Activated CD4-positive, alpha-beta T cell treated with anti-CD3 and anti-CD28 coated beads for 36 hours (primary cell): ENCODE data around the gene COL20A1. TPM values are rescaled to one million over a fixed set of nuclear protein-coding genes. Genes with fewer than 3 reads are reported as not detected.

Experiments used
- ATAC-seq: fragments of 200-7000 bp; cut with Tn5 transposase; one replicate; pipeline ENCODE4 v1.10.0; 2021; ENCODE audit warnings: mild to moderate bottlenecking, moderate library complexity
- CTCF ChIA-PET: fragments of 350-600 bp; sonication (Branson Sonifier 250); formaldehyde crosslinking; loops from one replicate; lab custom pipeline; 2021; ENCODE audit warnings: antibody characterized with exemption; lab: Charles Lee
- POLR2A ChIA-PET: fragments of 350-600 bp; sonication (Branson Sonifier 250); formaldehyde crosslinking; loops from one replicate; lab custom pipeline; 2021; ENCODE audit warnings: antibody characterized with exemption, inconsistent platforms; lab: Charles Lee
- DNase-seq: peaks from one replicate; pipeline ENCODE4 v3.0.0-alpha.2; 2020
- H3K27ac Mint-ChIP-seq: one replicate; pipeline ENCODE4 v1.8.0; 2021; ENCODE audit warnings: mixed read lengths
- H3K27me3 Mint-ChIP-seq: one replicate; pipeline ENCODE4 v1.8.0; 2021; ENCODE audit warnings: mixed read lengths
- H3K36me3 Mint-ChIP-seq: one replicate; pipeline ENCODE4 v1.8.0; 2021; ENCODE audit warnings: low read depth, mixed read lengths
- H3K4me1 Mint-ChIP-seq: one replicate; pipeline ENCODE4 v1.8.0; 2021; ENCODE audit warnings: mixed read lengths
- H3K4me3 Mint-ChIP-seq: one replicate; pipeline ENCODE4 v1.8.0; 2021; ENCODE audit warnings: mild to moderate bottlenecking, moderate library complexity, mixed read lengths
- H3K9me3 Mint-ChIP-seq: one replicate; pipeline ENCODE4 v1.8.0; 2021; ENCODE audit warnings: low read depth, mixed read lengths
- intact Hi-C, 2 experiments: fragments of 100-400 bp; cut with DNase I in 1 of 2; cut with micrococcal nuclease in 1 of 2; formaldehyde crosslinking; loops; one replicate each; pipeline versions ENCODE4 v1.14.2 to v1.15.1; 2022 to 2024; cut with DNase I, micrococcal nuclease
- total RNA-seq, 2 experiments: library from RNA; stranded (reverse); gene quantifications; one replicate each; pipeline ENCODE4 v1.2.3, GENCODE V29; 2021

COL20A1 gene
- total RNA-seq, 2 experiments from 2014 or later, result 0.04 to 0.09 TPM

DNA sequence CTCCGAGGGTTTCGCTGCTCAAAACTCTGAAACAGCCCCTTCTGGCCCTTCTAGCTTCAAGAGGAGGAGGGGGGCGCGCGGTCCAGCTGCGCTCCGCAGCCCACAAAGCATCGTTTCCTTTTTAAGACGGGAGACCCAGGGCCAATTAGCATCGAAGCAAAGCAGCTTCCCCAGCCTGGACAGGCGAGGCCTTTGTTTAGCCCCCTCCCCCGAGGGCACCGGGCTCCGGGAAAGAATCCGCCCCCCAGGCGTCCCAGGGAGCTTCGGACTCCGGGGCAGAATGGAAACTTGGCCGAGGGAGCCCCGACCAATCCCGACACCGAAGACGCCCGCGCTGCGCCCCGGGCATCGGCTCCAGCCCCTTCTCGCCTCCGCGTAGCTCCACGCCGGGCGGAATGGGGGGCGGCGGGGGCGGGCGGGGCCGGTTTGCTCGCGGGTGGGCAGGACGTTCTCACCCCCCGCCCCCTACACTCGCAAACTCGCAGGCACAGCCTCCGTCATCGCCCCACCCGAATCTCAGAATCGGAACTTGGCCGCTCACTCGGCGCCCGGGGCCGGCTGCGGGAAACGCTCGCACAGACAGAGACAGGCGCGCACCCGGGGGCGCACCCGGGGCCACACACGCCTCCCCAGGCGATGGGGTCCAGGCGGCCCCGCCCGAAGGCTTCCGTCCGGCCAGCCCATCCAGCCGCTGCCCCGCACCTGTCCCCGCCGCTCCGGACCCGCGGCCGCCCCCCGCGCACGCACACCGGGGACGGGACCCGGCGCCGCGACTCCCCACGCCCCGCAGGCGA lies 39.4 kb upstream of the COL20A1 start:
- Mint-ChIP-seq H3K4me3 (no peak overlapping the region), H3K27me3 (peaks cover 41% of the 10 kb centered on the region), H3K36me3 (no peaks in the 10 kb centered on the region), H3K27ac (no peak overlapping the region), H3K4me1 (peaks cover 3% of the 10 kb centered on the region), H3K9me3 (no peaks in the 10 kb centered on the region)
- intact Hi-C loops, result loop anchor here in 1 of 2 experiments (2.0 kb wide), 1 partner anchor 31 kb away; no protein-coding TSS in a partner anchor
- ATAC-seq (no peak), DNase-seq (no peak)
- ChIA-PET CTCF (interaction anchor here (2.6 kb wide), 1 partner anchor 30 kb away, joined by 13 read pairs; no protein-coding TSS in a partner anchor), POLR2A (no interaction called here)

DNA sequence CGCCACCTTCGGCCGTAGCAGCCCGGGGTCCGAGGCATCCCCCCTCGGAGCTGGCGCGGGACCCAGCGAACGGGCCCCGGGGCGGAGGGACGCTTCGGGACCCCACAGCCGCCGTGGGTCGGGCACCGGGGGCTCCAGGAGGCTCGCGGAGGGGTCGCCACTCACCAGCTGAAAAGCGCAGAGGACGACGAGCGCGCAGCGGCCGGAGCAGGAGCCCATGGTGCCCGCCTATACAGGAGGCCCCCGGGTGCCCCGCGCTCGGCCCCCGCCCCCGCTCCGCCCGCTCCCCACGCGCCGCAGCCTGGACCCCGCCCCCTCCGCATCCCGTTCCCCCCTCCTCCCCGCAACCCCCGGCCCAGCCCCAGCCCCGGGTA lies 38.8 kb upstream of the COL20A1 start, which contains the start of gene NKAIN4:
Gene NKAIN4, minus strand, starts transcription at position 232 of the 374 bp plus-strand sequence. Its CDS starts 13 bp downstream, at position 219.
- ChIA-PET POLR2A (no interaction called here), CTCF (interaction anchor here (1.3 kb wide), 1 partner anchor 30 kb away, joined by 3 read pairs; no protein-coding TSS in a partner anchor)
- H3K9me3 Mint-ChIP-seq, result no peaks in the 10 kb centered on the region
- no peaks in the 10 kb centered on the region for H3K36me3 Mint-ChIP-seq
- peaks cover 40% of the 10 kb centered on the region for H3K27me3 Mint-ChIP-seq
- no peak for ATAC-seq
- no peak within 1 kb of the TSS for H3K4me3 Mint-ChIP-seq
- intact Hi-C loops, result no loop called here
- no peak for DNase-seq
- H3K27ac Mint-ChIP-seq, result no peak within 1 kb of the TSS
- peaks cover 3% of the 10 kb centered on the region for H3K4me1 Mint-ChIP-seq

- CTCF ChIA-PET, result interaction anchor here (0.6 to 1.3 kb wide), 2 partner anchors 31 to 90 kb away, joined by 3 read pairs; no protein-coding TSS in a partner anchor
- intact Hi-C loops, result no loop called here
These were observed 38.2 kb upstream of the COL20A1 start for GRCh38 chr20:63254606-63255384.

GRCh38 chr20:63255931-63256704 lies 36.9 kb upstream of the COL20A1 start:
- Mint-ChIP-seq H3K27me3 (peaks cover 35% of the 10 kb centered on the region), H3K9me3 (no peaks in the 10 kb centered on the region), H3K36me3 (no peaks in the 10 kb centered on the region), H3K27ac (no peak overlapping the region), H3K4me1 (peaks cover 3% of the 10 kb centered on the region), H3K4me3 (no peak overlapping the region)
- CTCF ChIA-PET, result no interaction called here
- POLR2A ChIA-PET, result no interaction called here
- ATAC-seq, result peak; percentile 16
- DNase-seq, result no peak
- intact Hi-C loops, result no loop called here

More at GRCh38 chr20:63254606-63255384, 38.2 kb upstream of the COL20A1 start:
- peaks cover 40% of the 10 kb centered on the region for H3K27me3 Mint-ChIP-seq
- no peak overlapping the region for H3K4me3 Mint-ChIP-seq
- H3K27ac Mint-ChIP-seq, result no peak overlapping the region
- H3K36me3 Mint-ChIP-seq, result no peaks in the 10 kb centered on the region
- peaks cover 3% of the 10 kb centered on the region for H3K4me1 Mint-ChIP-seq
- H3K9me3 Mint-ChIP-seq, result no peaks in the 10 kb centered on the region
- DNase-seq, result no peak
- POLR2A ChIA-PET, result no interaction called here
- ATAC-seq, result no peak

- no peak overlapping the region for H3K27ac Mint-ChIP-seq
- H3K9me3 Mint-ChIP-seq, result no peaks in the 10 kb centered on the region
- POLR2A ChIA-PET, result no interaction called here
- no peaks in the 10 kb centered on the region for H3K36me3 Mint-ChIP-seq
- no peak for DNase-seq
- CTCF ChIA-PET, result no interaction called here
- intact Hi-C loops, result no loop called here
- no peak overlapping the region for H3K4me3 Mint-ChIP-seq
- H3K27me3 Mint-ChIP-seq, result peaks cover 35% of the 10 kb centered on the region
- no peak for ATAC-seq
- H3K4me1 Mint-ChIP-seq, result peaks cover 3% of the 10 kb centered on the region
These were observed 36.0 kb upstream of the COL20A1 start for GRCh38 chr20:63256954-63257353.

GRCh38 chr20:63257629-63258028 lies 35.4 kb upstream of the COL20A1 start:
- ATAC-seq (no peak), DNase-seq (no peak)
- H3K27ac Mint-ChIP-seq, result no peak overlapping the region
- ChIA-PET CTCF (no interaction called here), POLR2A (no interaction called here)
- H3K4me3 Mint-ChIP-seq, result no peak overlapping the region
- H3K36me3 Mint-ChIP-seq, result no peaks in the 10 kb centered on the region
- intact Hi-C loops, result no loop called here
- H3K9me3 Mint-ChIP-seq, result no peaks in the 10 kb centered on the region
- H3K27me3 Mint-ChIP-seq, result peaks cover 35% of the 10 kb centered on the region
- H3K4me1 Mint-ChIP-seq, result peaks cover 3% of the 10 kb centered on the region

GRCh38 chr20:63258781-63259180 lies 34.2 kb upstream of the COL20A1 start:
- Mint-ChIP-seq H3K9me3 (no peaks in the 10 kb centered on the region), H3K4me1 (no peaks in the 10 kb centered on the region), H3K36me3 (no peaks in the 10 kb centered on the region), H3K27me3 (peaks cover 32% of the 10 kb centered on the region), H3K27ac (no peak overlapping the region), H3K4me3 (no peak overlapping the region)
- POLR2A ChIA-PET, result interaction anchor here (0.6 kb wide), 1 partner anchor 39 kb away, joined by 3 read pairs; no protein-coding TSS in a partner anchor
- ATAC-seq, result no peak
- DNase-seq, result no peak
- CTCF ChIA-PET, result no interaction called here
- intact Hi-C loops, result no loop called here

DNA sequence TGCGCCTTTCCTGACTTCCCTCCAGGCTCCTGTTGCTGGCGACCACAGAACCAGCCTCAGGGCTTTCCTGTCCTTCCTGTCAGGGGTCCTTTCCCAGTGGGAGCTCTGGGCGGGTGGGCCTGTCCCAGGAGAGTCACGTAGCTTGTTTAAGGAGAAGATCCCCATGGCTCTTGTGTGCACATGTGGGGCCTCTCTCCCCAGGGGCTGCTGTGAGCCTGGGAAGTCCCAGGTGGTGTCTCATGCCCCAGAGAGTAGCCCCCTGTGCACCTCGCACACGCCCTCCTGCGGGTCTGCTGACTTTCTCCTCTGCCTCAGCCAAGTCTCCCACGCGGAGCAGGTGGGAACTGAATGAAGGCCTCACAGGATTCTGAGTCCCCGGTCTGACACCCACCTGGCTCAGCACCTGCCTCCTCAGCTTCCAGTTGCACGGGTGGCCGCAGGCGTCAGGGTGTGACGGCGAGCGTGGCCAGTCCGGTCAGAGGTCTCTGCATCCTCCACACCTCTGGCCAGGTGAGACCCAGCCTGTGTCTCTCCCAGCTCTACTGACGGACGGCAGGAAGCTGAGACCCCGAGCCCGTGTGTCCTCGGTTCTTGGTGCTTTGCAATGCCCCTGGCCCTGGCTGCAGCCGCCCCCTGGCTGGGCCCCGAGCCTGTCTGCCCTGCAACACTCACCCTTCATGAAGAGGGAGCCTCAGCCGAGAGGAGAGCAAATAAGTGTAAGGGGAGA lies 33.1 kb upstream of the COL20A1 start:
- DNase-seq (no peak), ATAC-seq (no peak)
- no peaks in the 10 kb centered on the region for H3K9me3 Mint-ChIP-seq
- H3K27me3 Mint-ChIP-seq, result peaks cover 33% of the 10 kb centered on the region
- POLR2A ChIA-PET, result no interaction called here
- intact Hi-C loops, result no loop called here
- H3K4me3 Mint-ChIP-seq, result no peak overlapping the region
- no peak overlapping the region for H3K27ac Mint-ChIP-seq
- H3K36me3 Mint-ChIP-seq, result no peaks in the 10 kb centered on the region
- H3K4me1 Mint-ChIP-seq, result no peaks in the 10 kb centered on the region
- CTCF ChIA-PET, result no interaction called here

- intact Hi-C loops, result no loop called here
- Mint-ChIP-seq H3K4me3 (no peak overlapping the region), H3K36me3 (no peaks in the 10 kb centered on the region), H3K27me3 (peaks cover 29% of the 10 kb centered on the region), H3K9me3 (no peaks in the 10 kb centered on the region), H3K4me1 (no peaks in the 10 kb centered on the region), H3K27ac (no peak overlapping the region)
- ATAC-seq (no peak), DNase-seq (no peak)
- ChIA-PET CTCF (no interaction called here), POLR2A (no interaction called here)
These were observed 32.5 kb upstream of the COL20A1 start for GRCh38 chr20:63260521-63260920.

- no peaks in the 10 kb centered on the region for H3K36me3 Mint-ChIP-seq
- H3K27me3 Mint-ChIP-seq, result peaks cover 26% of the 10 kb centered on the region
- no peaks in the 10 kb centered on the region for H3K9me3 Mint-ChIP-seq
- ChIA-PET POLR2A (no interaction called here), CTCF (no interaction called here)
- H3K4me1 Mint-ChIP-seq, result no peaks in the 10 kb centered on the region
- intact Hi-C loops, result no loop called here
- ATAC-seq (no peak), DNase-seq (no peak)
- no peak overlapping the region for H3K27ac Mint-ChIP-seq
- no peak overlapping the region for H3K4me3 Mint-ChIP-seq
These were observed 31.8 kb upstream of the COL20A1 start for GRCh38 chr20:63261060-63261794.
